OCI-LY3 (cell line): Measurements from ENCODE around the gene GNRHR.

Experiments
- EZH2phosphoT487 ChIP-seq: fragments of 200-600 bp; shearing (Covaris generic); IDR thresholded peaks from 2 replicates; pipeline ENCODE4 v1.6.1; 2018; ENCODE audit warnings: antibody characterized with exemption, mixed run types, low read depth
- TF ChIP-seq, protein P1 (sequence below): fragments of 200-600, 300-600 bp; sonication (generic); IDR thresholded peaks from 2 replicates; pipeline ENCODE4 v1.5.1; 2014; ENCODE audit warnings: antibody characterized with exemption, low read length, low read depth

DNA sequence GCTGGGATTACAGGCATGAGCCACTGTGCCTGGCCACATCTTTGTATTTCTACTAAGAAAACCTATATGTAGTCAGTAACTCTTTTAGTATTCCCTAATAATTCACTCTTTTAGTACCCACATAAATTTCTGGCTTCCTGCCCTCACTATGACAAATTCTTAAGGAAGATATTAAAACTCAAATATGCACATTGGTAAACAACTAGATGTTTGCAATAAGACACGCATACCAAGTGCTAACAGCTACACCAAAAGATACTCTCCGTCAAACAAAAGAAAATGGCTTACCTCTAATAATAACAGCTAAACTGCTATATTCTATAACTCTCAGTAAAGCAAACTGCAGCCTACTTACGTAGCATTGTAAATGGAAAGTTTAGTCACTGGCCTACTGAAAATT lies 59.5 kb downstream of the GNRHR start:
- no peak for TF ChIP-seq EZH2phosphoT487
- TF ChIP-seq, protein P1, sequence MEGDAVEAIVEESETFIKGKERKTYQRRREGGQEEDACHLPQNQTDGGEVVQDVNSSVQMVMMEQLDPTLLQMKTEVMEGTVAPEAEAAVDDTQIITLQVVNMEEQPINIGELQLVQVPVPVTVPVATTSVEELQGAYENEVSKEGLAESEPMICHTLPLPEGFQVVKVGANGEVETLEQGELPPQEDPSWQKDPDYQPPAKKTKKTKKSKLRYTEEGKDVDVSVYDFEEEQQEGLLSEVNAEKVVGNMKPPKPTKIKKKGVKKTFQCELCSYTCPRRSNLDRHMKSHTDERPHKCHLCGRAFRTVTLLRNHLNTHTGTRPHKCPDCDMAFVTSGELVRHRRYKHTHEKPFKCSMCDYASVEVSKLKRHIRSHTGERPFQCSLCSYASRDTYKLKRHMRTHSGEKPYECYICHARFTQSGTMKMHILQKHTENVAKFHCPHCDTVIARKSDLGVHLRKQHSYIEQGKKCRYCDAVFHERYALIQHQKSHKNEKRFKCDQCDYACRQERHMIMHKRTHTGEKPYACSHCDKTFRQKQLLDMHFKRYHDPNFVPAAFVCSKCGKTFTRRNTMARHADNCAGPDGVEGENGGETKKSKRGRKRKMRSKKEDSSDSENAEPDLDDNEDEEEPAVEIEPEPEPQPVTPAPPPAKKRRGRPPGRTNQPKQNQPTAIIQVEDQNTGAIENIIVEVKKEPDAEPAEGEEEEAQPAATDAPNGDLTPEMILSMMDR = no peak
